Right lobe of liver (tissue), 6 donors: ENCODE data around the gene ZNF485. TPM values are rescaled to one million over a fixed set of nuclear protein-coding genes. Genes with fewer than 3 reads are reported as not detected.

ENCODE experiments used
- ATAC-seq, 4 donors: fragments of 200-7000 bp; cut with Tn5 transposase; one replicate each; pipeline ENCODE4 v1.9.1; 2020; ENCODE audit warnings: mild to moderate bottlenecking in 4 of 4, moderate library complexity in 4 of 4
- DNase-seq, 3 donors: peaks; one replicate each; pipeline ENCODE4 v3.0.0-alpha.2; 2020
- H3K27ac ChIP-seq, 3 donors: fragments of 200-600 bp; one replicate each; pipeline ENCODE4 v1.8.0; 2022
- H3K27me3 ChIP-seq, 2 donors: fragments of 200-600 bp; one replicate each; pipeline ENCODE4 v1.8.0; 2022
- H3K36me3 ChIP-seq, 4 donors: fragments of 200-600 bp; sonication (generic) in 1 of 4; one replicate each; pipeline versions ENCODE4 v1.5.1 to v1.8.0; 2017 to 2022; ENCODE audit warnings: control low read depth in 1 of 4
- H3K4me1 ChIP-seq, 4 donors: fragments of 200-600 bp; sonication (generic) in 1 of 4; one replicate each; pipeline versions ENCODE4 v1.5.1 to v1.8.0; 2017 to 2022; ENCODE audit warnings: control low read depth in 1 of 4
- H3K4me3 ChIP-seq, 3 donors: fragments of 200-600 bp; one replicate each; pipeline ENCODE4 v1.8.0; 2022
- H3K9me3 ChIP-seq, 4 donors: fragments of 200-600 bp; sonication (generic) in 1 of 4; one replicate each; pipeline versions ENCODE4 v1.5.1 to v1.8.0; 2017 to 2022; ENCODE audit warnings: control low read depth in 1 of 4
- CTCF ChIP-seq, 4 donors: fragments of 200-600 bp in 3 of 4; fragments of 450-650 bp in 1 of 4; IDR thresholded peaks; one replicate each; pipeline versions ENCODE4 v1.5.1 to v1.8.0; 2016 to 2022; ENCODE audit warnings: antibody characterized with exemption in 4 of 4, mild to moderate bottlenecking in 2 of 4
- POLR2A ChIP-seq: fragments of 450-650 bp; IDR thresholded peaks from one replicate; pipeline ENCODE4 v1.6.1; 2017; ENCODE audit warnings: antibody characterized with exemption, mild to moderate bottlenecking
- WGBS: methylation state at CpG from one replicate; pipeline ENCODE4 v1.1.6; 2018; ENCODE audit warnings: low coverage, low lambda C conversion rate; ENCODE audit not compliant: insufficient coverage; ENCODE audit errors: missing lambda C conversion rate; 5-methylcytosine and 5-hydroxymethylcytosine counted together
- intact Hi-C, 2 donors: fragments of 100-400 bp; cut with DNase I; formaldehyde crosslinking; loops; one replicate each; pipeline versions ENCODE4 v1.11.2 to v1.14.1; 2022
- total RNA-seq, 6 experiments: library from RNA; depleted of rRNA in 2 of 6; stranded (reverse); fragments of >200 nt in 2 of 6; fragmentation: NEBNext Ultra II Directional in 3 of 6; extraction: Animal tissue kit (Norgen Biotek cat#: 25700) in 3 of 6; gene quantifications; one replicate each; pipeline versions ENCODE4 v1.1.0 to v1.2.4, GENCODE V29; 2016 to 2023
- donor health status: DM: no; HTN: yes; CAD: no.
- donor health status: DM: no; HTN: no; CAD: no.
- donor health status: DM: no; HTN: no; CAD: no.
- donor health status: DM: no; HTN: yes; CAD: no.
- donor health status: DM: no; HTN: yes; CAD: no.

The ZNF485 gene
- total RNA-seq, 6 experiments from 2014 or later = 1.1 to 3.8 (median 2.1) TPM

GRCh38 chr10:43667317-43667731, 61.1 kb downstream of the ZNF485 start:
- peak overlapping the region in 1 of 3 donors; percentile 13 for H3K4me3 ChIP-seq
- intact Hi-C loops = loop anchor here in 1 of 2 donors (5.0 kb wide), 2 partner anchors 725 to 1190 kb away; no protein-coding TSS in a partner anchor

More at GRCh38 chr10:43667317-43667731, 61.1 kb downstream of the ZNF485 start:
- Histone ChIP-seq H3K27me3 (no peaks in the 10 kb centered on the region), H3K9me3 (no peaks in the 10 kb centered on the region), H3K4me1 (no peaks in the 10 kb centered on the region), H3K36me3 (no peaks in the 10 kb centered on the region), H3K27ac (no peak overlapping the region)
- peak; percentile 57 to 61 (median 58) for ATAC-seq
- TF ChIP-seq CTCF (IDR thresholded peaks at IDR 0.05) = peak in 2 of 4 donors; percentile 30 to 35
- TF ChIP-seq POLR2A = no peak
- WGBS = 0% methylated on average over 3 of the region's 35 CpGs
- no peak for DNase-seq

Other genes with a start within 250 kb of the ZNF485 start
- gene FXYD4, start 234.8 kb upstream of the ZNF485 start, total RNA-seq = not detected
- gene HNRNPF, start 197.3 kb upstream of the ZNF485 start, total RNA-seq = 100 to 1,000 TPM; 106 to 160 (median 121) TPM
- 1 to 10 TPM; 1.4 to 3.0 (median 1.8) TPM for gene ZNF487, start 169.3 kb upstream of the ZNF485 start, total RNA-seq
- 1 to 10 TPM in 3 of 6 experiments, under 1 TPM in 3; 0.56 to 1.7 (median 0.97) TPM for gene ZNF239, start 31.8 kb upstream of the ZNF485 start, total RNA-seq
- gene ZNF32, start 42.4 kb downstream of the ZNF485 start, total RNA-seq = 10 to 100 TPM; 10.9 to 20.4 (median 15.3) TPM